T-cell (primary cell): ENCODE measurements around the gene EMP1. TPM values are rescaled to one million over a fixed set of nuclear protein-coding genes. Genes with fewer than 3 reads are reported as not detected.
A peak's percentile ranks its signal among the peaks of the same experiment; 100 is the strongest.

ENCODE experiments used
- ATAC-seq, 4 experiments: fragments of 200-7000 bp in 3 of 4; fragments of 150-1000 bp in 1 of 4; cut with Tn5 transposase; replicated peaks in 1 of 4; 1 replicate in 3 of 4; 2 replicates in 1 of 4; pipeline ENCODE4 v1.10.0; 2021; ENCODE audit warnings: moderate library complexity in 3 of 4, mild to moderate bottlenecking in 2 of 4, moderate number of reproducible peaks in 1 of 4
- CTCF ChIA-PET, 2 donors: fragments of 300-600 bp; sonication (Branson Sonifier 250); formaldehyde crosslinking; loops; one replicate each; lab custom pipeline; 2022; ENCODE audit warnings: antibody characterized with exemption in 2 of 2; lab: Charles Lee
- POLR2A ChIA-PET, 2 donors: fragments of 300-600 bp; sonication (Branson Sonifier 250); formaldehyde crosslinking; loops; one replicate each; lab custom pipeline; 2022; ENCODE audit warnings: antibody characterized with exemption in 2 of 2; lab: Charles Lee
- DNase-seq, 35 experiments: peaks; one replicate each; pipeline versions ENCODE4 v3.0.0 to v3.0.0-alpha.2; 2013 to 2023
- H3K27ac ChIP-seq: one replicate; pipeline ENCODE4 v1.5.1; 2013; ENCODE audit warnings: low read length
- H3K27me3 ChIP-seq, 2 experiments: replicated peaks in 1 of 2; 1 replicate in 1 of 2; 2 replicates in 1 of 2; pipeline versions ENCODE4 v1.6.1 to v1.7.0; 2013; ENCODE audit warnings: low read length in 1 of 2, mixed read lengths in 1 of 2; ENCODE audit not compliant: control insufficient read depth in 2 of 2, insufficient read depth in 2 of 2; ENCODE audit errors: extremely low read depth in 1 of 2
- H3K36me3 ChIP-seq, 2 donors: 1 replicate in 1 of 2; 2 replicates in 1 of 2; pipeline versions ENCODE4 v1.6.1 to v1.7.0; 2013; ENCODE audit warnings: low read length in 1 of 2; ENCODE audit not compliant: control insufficient read depth in 2 of 2, insufficient read depth in 1 of 2; ENCODE audit errors: extremely low read depth in 1 of 2
- H3K4me1 ChIP-seq, 2 experiments: 1 replicate in 1 of 2; 2 replicates in 1 of 2; pipeline versions ENCODE4 v1.6.1 to v1.7.0; 2013; ENCODE audit warnings: low read length in 2 of 2, mixed read lengths in 1 of 2; ENCODE audit not compliant: insufficient read depth in 2 of 2, control insufficient read depth in 1 of 2; ENCODE audit errors: extremely low read depth in 1 of 2
- H3K4me3 ChIP-seq, 2 donors: 1 replicate in 1 of 2; 2 replicates in 1 of 2; pipeline versions ENCODE4 v1.5.1 to v1.7.0; 2013; ENCODE audit warnings: mild to moderate bottlenecking in 2 of 2, low read length in 1 of 2, moderate library complexity in 1 of 2; ENCODE audit not compliant: control insufficient read depth in 1 of 2; ENCODE audit errors: extremely low read depth in 1 of 2
- H3K9me3 ChIP-seq: 2 replicates; pipeline ENCODE4 v1.7.0; 2013
- H3K27ac Mint-ChIP-seq, 2 donors: one replicate each; pipeline ENCODE4 v1.8.0; 2020 to 2021; ENCODE audit warnings: mild to moderate bottlenecking in 2 of 2, mixed read lengths in 2 of 2
- H3K27me3 Mint-ChIP-seq, 2 donors: one replicate each; pipeline ENCODE4 v1.8.0; 2021 to 2022; ENCODE audit warnings: mixed read lengths in 2 of 2
- H3K36me3 Mint-ChIP-seq: one replicate; pipeline ENCODE4 v1.8.0; 2021; ENCODE audit warnings: mixed read lengths
- H3K4me1 Mint-ChIP-seq, 3 donors: one replicate each; pipeline ENCODE4 v1.8.0; 2020 to 2022; ENCODE audit warnings: mixed read lengths in 3 of 3, mild to moderate bottlenecking in 1 of 3
- H3K4me3 Mint-ChIP-seq, 3 donors: one replicate each; pipeline ENCODE4 v1.8.0; 2020 to 2022; ENCODE audit warnings: mild to moderate bottlenecking in 3 of 3, mixed read lengths in 3 of 3, moderate library complexity in 3 of 3
- H3K9me3 Mint-ChIP-seq, 3 donors: one replicate each; pipeline ENCODE4 v1.8.0; 2020 to 2022; ENCODE audit warnings: mixed read lengths in 3 of 3
- WGBS: methylation state at CpG from one replicate; pipeline ENCODE4 v1.1.5; 2013; ENCODE audit warnings: missing lambda C conversion rate; ENCODE audit not compliant: insufficient coverage; 5-methylcytosine and 5-hydroxymethylcytosine counted together
- total RNA-seq, 35 experiments: library from RNA in 6 of 35; stranded (reverse) in 6 of 35; fragments of 120-200 nt in 1 of 35; gene quantifications; one replicate each; pipeline versions ENCODE4 v1.2.1 to v1.2.4 and lab custom pipeline; 2013 to 2026

EMP1 gene, protein sequence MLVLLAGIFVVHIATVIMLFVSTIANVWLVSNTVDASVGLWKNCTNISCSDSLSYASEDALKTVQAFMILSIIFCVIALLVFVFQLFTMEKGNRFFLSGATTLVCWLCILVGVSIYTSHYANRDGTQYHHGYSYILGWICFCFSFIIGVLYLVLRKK
- 1 to 10 TPM; 1.4 to 5.4 (median 2.8) TPM for total RNA-seq
- 1.3 TPM for total RNA-seq (2013)
- 0.18 to 108 (median 25.7) reads per million in 29 experiments for total RNA-seq (lab: John Stamatoyannopoulos, UW)

GRCh38 chr12:13196130-13196921 is at the start of gene EMP1:
EMP1 (plus strand) TSS chr12:13196726; CDS start chr12:13211511, 14,785 bp downstream.
- ChIA-PET POLR2A (interaction anchor here (0.6 kb wide), 6 partner anchors 12 to 836 kb away, joined by 3 to 6 read pairs (median 3); no protein-coding TSS in a partner anchor), CTCF (interaction anchor here (0.6 to 1.8 kb wide), 3 partner anchors 17 to 299 kb away, joined by 3 to 12 read pairs (median 3); no protein-coding TSS in a partner anchor)
- H3K9me3 Mint-ChIP-seq, result no peaks in the 10 kb centered on the region
- H3K36me3 Mint-ChIP-seq, result no peaks in the 10 kb centered on the region
- DNase-seq (peak in 34 of 35 experiments; percentile 19 to 71 (median 42)), ATAC-seq (peak; percentile 90 to 98 (median 96))
- peaks cover 24 to 35% (median 33%) of the 10 kb centered on the region in 3 donors for H3K4me1 Mint-ChIP-seq
- H3K4me3 Mint-ChIP-seq, result peak within 1 kb of the TSS; percentile 75 to 82 (median 75)
- peak within 1 kb of the TSS; percentile 58 to 75 for H3K27ac Mint-ChIP-seq
- H3K27me3 Mint-ChIP-seq, result peaks cover 0 to 2% of the 10 kb centered on the region in 2 donors
- peak within 1 kb of the TSS; percentile 34 to 62 for H3K4me3 ChIP-seq
- H3K27me3 ChIP-seq, result no peaks in the 10 kb centered on the region
- H3K27ac ChIP-seq, result peak within 1 kb of the TSS; percentile 25
- peaks cover 5 to 16% of the 10 kb centered on the region in 2 experiments for H3K4me1 ChIP-seq
- H3K9me3 ChIP-seq, result no peaks in the 10 kb centered on the region
- 1% methylated on average over 9 of the region's 11 CpGs for WGBS
- H3K36me3 ChIP-seq, result no peaks in the 10 kb centered on the region

- ATAC-seq, result no peak
- H3K9me3 Mint-ChIP-seq, result no peaks in the 10 kb centered on the region
- H3K36me3 ChIP-seq, result no peaks in the 10 kb centered on the region
- WGBS, result 82% methylated on average over 6 of the region's 12 CpGs
- no peaks in the 10 kb centered on the region for H3K27me3 Mint-ChIP-seq
- ChIA-PET POLR2A (no interaction called here), CTCF (no interaction called here)
- H3K4me1 ChIP-seq, result peaks cover 15 to 17% of the 10 kb centered on the region in 2 experiments
- H3K4me1 Mint-ChIP-seq, result peaks cover 18 to 21% (median 20%) of the 10 kb centered on the region in 3 donors
- no peak overlapping the region for H3K27ac Mint-ChIP-seq
- H3K4me3 ChIP-seq, result no peak overlapping the region
- no peak for DNase-seq
- H3K4me3 Mint-ChIP-seq, result no peak overlapping the region
- H3K36me3 Mint-ChIP-seq, result no peaks in the 10 kb centered on the region
- H3K9me3 ChIP-seq, result no peaks in the 10 kb centered on the region
- no peak overlapping the region for H3K27ac ChIP-seq
- H3K27me3 ChIP-seq, result no peaks in the 10 kb centered on the region
Measured at GRCh38 chr12:13147688-13148484, 48.6 kb upstream of the EMP1 start.

GRCh38 chr12:13148485-13148847 is 48.1 kb upstream of the EMP1 start:
- no peak for ATAC-seq
- 100% methylated on average over 1 of the region's 3 CpGs for WGBS
- H3K27ac ChIP-seq, result no peak overlapping the region
- ChIA-PET CTCF (interaction anchor here in 1 of 2 donors (0.8 kb wide), 1 partner anchor 56 kb away, joined by 3 read pairs; no protein-coding TSS in a partner anchor), POLR2A (no interaction called here)
- Mint-ChIP-seq H3K4me3 (no peak overlapping the region), H3K36me3 (no peaks in the 10 kb centered on the region), H3K9me3 (no peaks in the 10 kb centered on the region), H3K4me1 (peaks cover 18 to 20% (median 20%) of the 10 kb centered on the region in 3 donors), H3K27ac (no peak overlapping the region), H3K27me3 (no peaks in the 10 kb centered on the region)
- H3K4me3 ChIP-seq, result no peak overlapping the region
- peaks cover 15 to 17% of the 10 kb centered on the region in 2 experiments for H3K4me1 ChIP-seq
- no peak for DNase-seq
- no peaks in the 10 kb centered on the region for H3K9me3 ChIP-seq
- H3K36me3 ChIP-seq, result no peaks in the 10 kb centered on the region
- no peaks in the 10 kb centered on the region for H3K27me3 ChIP-seq

DNA sequence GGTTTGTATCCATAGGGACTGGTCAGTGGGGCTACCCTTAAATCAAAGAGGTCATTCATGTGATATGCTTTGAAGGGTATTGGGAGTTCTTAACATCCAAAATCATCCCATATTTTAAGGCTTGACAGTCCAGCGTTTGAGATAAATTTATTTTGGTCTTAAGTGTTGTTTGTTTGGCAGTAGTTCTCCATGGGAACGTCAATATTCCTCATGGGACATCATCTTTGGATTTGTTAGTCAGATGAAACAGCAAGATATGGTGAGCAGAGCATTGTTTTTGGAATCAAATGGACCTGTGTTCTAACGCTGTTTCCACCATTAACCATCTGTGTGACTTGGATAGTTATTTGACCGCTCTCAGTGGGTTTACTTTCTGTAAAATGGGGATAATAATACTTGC is 47.1 kb upstream of the EMP1 start:
- Histone ChIP-seq H3K27me3 (no peaks in the 10 kb centered on the region), H3K4me3 (no peak overlapping the region), H3K27ac (no peak overlapping the region), H3K36me3 (no peaks in the 10 kb centered on the region), H3K4me1 (peaks cover 9 to 10% of the 10 kb centered on the region in 2 experiments), H3K9me3 (no peaks in the 10 kb centered on the region)
- ATAC-seq (no peak), DNase-seq (no peak)
- Mint-ChIP-seq H3K27ac (no peak overlapping the region), H3K9me3 (no peaks in the 10 kb centered on the region), H3K4me3 (no peak overlapping the region), H3K36me3 (no peaks in the 10 kb centered on the region), H3K27me3 (no peaks in the 10 kb centered on the region), H3K4me1 (peaks cover 10 to 11% (median 11%) of the 10 kb centered on the region in 3 donors)
- POLR2A ChIA-PET, result interaction anchor here in 1 of 2 donors (0.6 kb wide), 1 partner anchor 1316 kb away, joined by 4 read pairs; no protein-coding TSS in a partner anchor
- CTCF ChIA-PET, result interaction anchor here (0.5 to 0.8 kb wide), 2 partner anchors 55 to 720 kb away, joined by 3 to 8 read pairs; no protein-coding TSS in a partner anchor
- WGBS, result 82% methylated on average over 4 of the region's 4 CpGs

DNA sequence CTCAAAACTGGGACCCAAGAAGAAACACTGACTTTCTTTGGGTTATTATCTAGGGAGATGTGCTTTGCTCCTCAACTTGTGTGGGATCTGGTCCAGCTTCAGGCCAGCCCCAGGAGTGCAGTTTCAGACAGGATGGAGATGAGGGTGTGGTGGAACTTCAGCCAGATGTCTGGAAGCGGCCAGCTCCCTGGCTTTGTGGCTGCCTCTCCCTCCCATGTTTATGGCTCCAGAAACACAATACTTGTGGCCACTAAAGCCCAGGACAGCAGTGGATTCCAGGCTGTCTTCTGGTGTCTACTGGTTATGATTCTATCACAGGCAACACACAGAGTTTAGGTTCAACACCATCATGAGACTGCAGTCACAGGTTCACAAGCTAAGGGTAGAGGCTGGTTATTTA is 44.2 kb upstream of the EMP1 start:
- H3K9me3 ChIP-seq, result no peaks in the 10 kb centered on the region
- H3K36me3 ChIP-seq, result no peaks in the 10 kb centered on the region
- H3K4me1 ChIP-seq, result no peaks in the 10 kb centered on the region
- H3K36me3 Mint-ChIP-seq, result no peaks in the 10 kb centered on the region
- DNase-seq (no peak), ATAC-seq (no peak)
- no peaks in the 10 kb centered on the region for H3K4me1 Mint-ChIP-seq
- POLR2A ChIA-PET, result no interaction called here
- no peaks in the 10 kb centered on the region for H3K27me3 ChIP-seq
- 100% methylated on average over 1 of the region's 1 CpG for WGBS
- H3K9me3 Mint-ChIP-seq, result no peaks in the 10 kb centered on the region
- CTCF ChIA-PET, result interaction anchor here in 1 of 2 donors (1.3 kb wide), 1 partner anchor 60 kb away, joined by 3 read pairs; no protein-coding TSS in a partner anchor
- no peak overlapping the region for H3K27ac ChIP-seq
- no peak overlapping the region for H3K4me3 Mint-ChIP-seq
- no peaks in the 10 kb centered on the region for H3K27me3 Mint-ChIP-seq
- H3K4me3 ChIP-seq, result no peak overlapping the region
- H3K27ac Mint-ChIP-seq, result no peak overlapping the region

GRCh38 chr12:13152756-13153155 is 43.8 kb upstream of the EMP1 start:
- Mint-ChIP-seq H3K4me1 (no peaks in the 10 kb centered on the region), H3K27me3 (peaks cover 0 to 3% of the 10 kb centered on the region in 2 donors), H3K9me3 (no peaks in the 10 kb centered on the region), H3K4me3 (no peak overlapping the region), H3K27ac (no peak overlapping the region), H3K36me3 (no peaks in the 10 kb centered on the region)
- Histone ChIP-seq H3K27me3 (no peaks in the 10 kb centered on the region), H3K36me3 (no peaks in the 10 kb centered on the region), H3K4me1 (no peaks in the 10 kb centered on the region), H3K9me3 (no peaks in the 10 kb centered on the region), H3K27ac (no peak overlapping the region), H3K4me3 (no peak overlapping the region)
- ChIA-PET CTCF (interaction anchor here in 1 of 2 donors (1.3 kb wide), 1 partner anchor 59 kb away, joined by 3 read pairs; no protein-coding TSS in a partner anchor), POLR2A (no interaction called here)
- no peak for DNase-seq
- no peak for ATAC-seq
- WGBS, result no CpG with 5 or more reads among the region's 6 CpGs
